Breast epithelium (tissue), 3 donors: ENCODE data around the gene RAD23B.

ENCODE experiments used
- POLR2AphosphoS5 ChIP-seq, 3 donors: sonication (generic); formaldehyde crosslinking; IDR thresholded peaks; one replicate each; pipeline ENCODE4 v1.6.1; 2017; ENCODE audit warnings: antibody characterized with exemption in 3 of 3
- TF ChIP-seq, protein P1 (sequence below), 3 donors: fragments of 450-650 bp; IDR thresholded peaks; one replicate each; pipeline ENCODE4 v1.5.1; 2016 to 2017; ENCODE audit warnings: antibody characterized with exemption in 3 of 3, mild to moderate bottlenecking in 3 of 3, moderate library complexity in 3 of 3

DNA sequence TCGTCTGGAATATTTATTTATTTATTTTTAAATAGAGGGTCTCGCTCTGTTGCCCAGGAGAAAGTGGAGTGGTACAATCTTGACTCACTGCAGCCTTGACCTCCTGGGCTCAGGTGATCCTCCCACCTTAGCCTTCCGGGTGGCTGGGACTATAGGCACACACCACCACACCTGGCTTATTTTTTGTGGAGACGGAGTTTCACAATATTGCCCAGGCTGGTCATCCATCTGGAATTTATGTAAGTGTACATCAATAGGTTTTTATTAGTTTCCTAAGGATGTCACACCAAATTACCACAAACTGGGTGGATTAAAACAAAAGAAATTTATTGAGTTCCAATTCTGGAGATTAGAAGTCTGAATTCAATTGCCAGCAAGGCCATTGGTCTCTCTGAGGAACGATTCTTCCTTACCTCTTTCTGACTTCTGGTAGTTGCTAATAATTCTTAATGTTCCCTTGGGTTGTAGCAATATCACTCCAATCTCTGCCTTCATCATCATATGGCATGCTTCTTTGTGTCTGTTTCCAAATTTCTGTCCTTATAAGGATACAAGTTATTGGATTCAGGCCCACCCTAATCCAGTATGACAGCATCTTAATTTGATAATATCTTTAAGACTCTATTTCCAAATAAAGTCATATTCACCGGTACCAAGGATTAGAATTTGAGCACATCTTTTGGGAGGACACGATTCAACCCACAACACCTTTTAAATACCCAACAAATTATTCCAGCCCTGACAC is 16.3 kb upstream of the RAD23B start:
- TF ChIP-seq, protein P1, sequence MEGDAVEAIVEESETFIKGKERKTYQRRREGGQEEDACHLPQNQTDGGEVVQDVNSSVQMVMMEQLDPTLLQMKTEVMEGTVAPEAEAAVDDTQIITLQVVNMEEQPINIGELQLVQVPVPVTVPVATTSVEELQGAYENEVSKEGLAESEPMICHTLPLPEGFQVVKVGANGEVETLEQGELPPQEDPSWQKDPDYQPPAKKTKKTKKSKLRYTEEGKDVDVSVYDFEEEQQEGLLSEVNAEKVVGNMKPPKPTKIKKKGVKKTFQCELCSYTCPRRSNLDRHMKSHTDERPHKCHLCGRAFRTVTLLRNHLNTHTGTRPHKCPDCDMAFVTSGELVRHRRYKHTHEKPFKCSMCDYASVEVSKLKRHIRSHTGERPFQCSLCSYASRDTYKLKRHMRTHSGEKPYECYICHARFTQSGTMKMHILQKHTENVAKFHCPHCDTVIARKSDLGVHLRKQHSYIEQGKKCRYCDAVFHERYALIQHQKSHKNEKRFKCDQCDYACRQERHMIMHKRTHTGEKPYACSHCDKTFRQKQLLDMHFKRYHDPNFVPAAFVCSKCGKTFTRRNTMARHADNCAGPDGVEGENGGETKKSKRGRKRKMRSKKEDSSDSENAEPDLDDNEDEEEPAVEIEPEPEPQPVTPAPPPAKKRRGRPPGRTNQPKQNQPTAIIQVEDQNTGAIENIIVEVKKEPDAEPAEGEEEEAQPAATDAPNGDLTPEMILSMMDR (IDR thresholded peaks at IDR 0.05) = no peak
- TF ChIP-seq POLR2AphosphoS5 (IDR thresholded peaks at IDR 0.05) = no peak
